GM21526 (cell line): ENCODE measurements around the gene ADAMTS10.
"Not testable (repeated sequence)": the region's sequence is repeated elsewhere in the genome, so short reads cannot be mapped to it uniquely, and the experiment has no call there.

Experiments
- ATAC-seq: cut with Tn5 transposase; IDR thresholded peaks from one replicate; pipeline ENCODE4 v1.9.1; 2021; ENCODE audit warnings: moderate library complexity; ENCODE audit not compliant: unreplicated experiment, low FRiP score

Gene ADAMTS10

DNA sequence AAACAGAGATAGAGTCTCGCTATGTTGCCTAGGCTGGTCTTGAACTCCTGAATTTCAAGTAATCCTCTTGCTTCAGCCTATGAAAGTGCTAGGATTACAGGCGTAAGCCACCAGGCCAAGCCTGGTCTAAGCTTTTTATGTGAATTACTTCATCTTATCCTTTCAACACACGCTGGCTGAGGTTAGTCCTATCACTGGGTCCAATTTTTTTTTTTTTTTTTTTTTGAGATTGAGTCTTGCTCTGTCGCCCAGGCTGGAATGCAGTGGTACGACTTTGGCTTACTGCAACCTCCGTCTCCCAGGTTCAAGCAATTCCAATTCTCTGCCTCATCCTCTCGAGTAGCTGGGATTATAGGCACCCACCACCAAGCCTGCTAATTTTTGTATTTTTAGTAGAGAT, 43.7 kb downstream of the ADAMTS10 start:
- no peak for ATAC-seq

DNA sequence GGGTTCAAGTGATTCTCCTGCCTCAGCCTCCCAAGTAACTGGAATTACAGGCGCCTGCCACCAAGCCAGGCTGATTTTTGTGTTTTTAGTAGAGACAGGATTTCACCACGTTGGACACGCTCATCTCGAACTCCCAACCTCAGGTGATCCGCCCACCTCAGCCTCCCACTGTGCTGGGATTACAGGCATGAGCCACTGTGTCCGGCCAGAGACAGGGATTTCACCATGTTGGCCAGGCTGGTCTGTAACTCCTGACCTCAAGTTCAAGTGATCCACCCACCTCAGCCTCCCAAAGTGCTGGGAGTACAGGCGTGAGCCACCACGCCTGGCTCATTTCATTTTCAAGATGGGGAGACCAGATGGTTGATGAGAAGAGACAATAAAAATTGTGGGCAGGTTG, 45.6 kb downstream of the ADAMTS10 start:
- ATAC-seq, result not testable (repeated sequence)

DNA sequence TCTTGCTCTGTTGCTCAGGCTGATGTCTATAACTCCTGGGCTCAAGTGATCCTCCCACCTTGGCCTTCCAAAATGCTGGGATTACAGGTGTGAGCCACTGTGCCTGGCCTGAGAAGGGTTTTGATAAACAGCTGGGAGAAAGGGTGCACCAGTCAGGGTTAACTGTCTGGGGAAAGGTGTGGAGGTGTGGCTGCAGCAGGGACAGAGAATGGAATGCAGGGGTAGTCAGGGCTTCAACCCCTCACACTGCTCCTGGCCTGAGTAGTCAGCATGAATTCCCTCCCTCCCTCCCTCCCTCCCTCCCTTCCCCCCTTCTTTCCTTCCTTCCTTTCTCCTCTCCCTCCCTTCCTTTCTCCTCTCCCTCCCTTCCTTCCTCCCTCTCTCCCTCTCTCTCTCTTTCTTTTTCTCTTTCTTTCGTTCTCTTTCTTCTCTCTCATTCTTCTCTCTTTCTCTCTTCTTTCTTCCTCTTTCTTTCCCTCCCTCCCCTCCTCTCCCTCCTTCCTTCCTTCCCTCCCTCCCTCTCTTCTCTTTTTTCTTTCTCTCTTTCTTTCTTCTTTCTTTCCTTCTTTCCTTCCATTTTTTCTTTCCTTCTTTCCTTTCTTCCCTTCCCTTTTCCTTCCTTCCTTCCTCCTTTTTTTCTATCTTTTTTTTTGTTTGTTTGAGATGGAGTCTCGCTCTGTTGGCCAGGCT, 49.3 kb downstream of the ADAMTS10 start:
- no peak for ATAC-seq

DNA sequence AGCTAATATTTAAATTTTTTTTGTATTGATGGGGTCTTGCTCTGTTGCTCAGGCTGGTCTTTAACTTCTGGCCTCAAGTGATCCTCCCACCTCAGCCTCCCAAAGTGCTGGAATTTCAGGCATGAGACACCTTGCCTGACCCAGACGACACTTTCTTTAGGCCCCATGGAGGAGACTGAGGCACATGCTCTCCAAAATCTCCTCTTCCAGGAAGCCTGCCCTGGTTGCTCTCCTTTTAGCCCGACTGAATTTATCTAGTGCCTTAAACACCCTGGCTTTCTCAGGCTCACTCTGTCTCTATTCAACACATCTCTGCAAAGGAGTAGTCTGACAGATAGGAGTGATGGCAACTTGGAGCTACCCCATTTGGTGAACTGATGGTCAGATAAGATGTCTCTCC, 52.2 kb downstream of the ADAMTS10 start:
- ATAC-seq, result no peak

DNA sequence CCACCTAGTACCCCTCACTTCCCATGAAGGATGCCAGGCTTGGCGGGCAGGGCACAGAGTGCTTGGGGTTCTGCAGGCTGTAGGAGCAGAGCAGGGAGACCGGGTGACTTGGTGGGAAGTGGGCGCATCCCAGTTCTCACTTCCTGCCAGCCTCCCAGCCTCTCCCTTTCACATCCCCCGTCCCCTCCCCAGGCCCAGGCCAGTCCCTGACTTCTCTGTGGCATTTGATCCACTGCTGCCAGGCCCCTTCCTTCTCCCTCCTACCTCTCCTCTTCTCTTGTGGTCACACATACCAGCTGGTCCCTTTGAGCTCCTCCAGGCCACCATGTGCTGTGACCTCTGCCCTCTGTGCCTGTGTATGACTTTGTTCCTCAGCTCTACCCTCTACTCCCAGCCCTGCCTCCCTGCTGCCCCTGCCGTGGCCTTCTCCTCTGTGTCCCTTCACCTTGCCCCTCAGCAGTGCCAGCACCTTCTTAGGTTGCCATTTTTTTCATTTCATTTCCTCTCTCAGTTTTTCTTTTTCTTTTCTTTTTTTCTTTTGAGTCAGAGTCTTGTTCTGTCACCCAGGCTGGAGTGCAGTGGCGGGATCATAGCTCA, 52.8 kb downstream of the ADAMTS10 start:
- ATAC-seq, result no peak

DNA sequence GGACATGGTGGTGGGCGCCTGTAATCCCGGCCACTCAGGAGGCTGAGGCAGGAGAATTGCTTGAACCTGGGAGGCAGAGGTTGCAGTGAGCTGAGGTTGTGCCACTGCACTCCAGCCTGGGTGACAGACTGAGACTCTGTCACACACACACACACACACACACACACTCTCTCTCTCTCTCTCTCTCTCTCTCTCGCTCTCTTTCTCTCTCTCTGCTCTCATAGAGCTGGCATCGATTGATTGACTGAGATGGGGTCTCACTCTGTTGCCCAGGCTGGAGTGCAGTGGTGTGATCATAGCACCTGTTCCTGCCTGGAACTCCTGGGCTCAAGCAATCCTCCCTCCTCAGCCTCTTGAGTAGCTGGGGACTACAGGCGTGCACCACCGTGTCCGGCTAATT, 56.8 kb downstream of the ADAMTS10 start:
- ATAC-seq, result not testable (repeated sequence)

DNA sequence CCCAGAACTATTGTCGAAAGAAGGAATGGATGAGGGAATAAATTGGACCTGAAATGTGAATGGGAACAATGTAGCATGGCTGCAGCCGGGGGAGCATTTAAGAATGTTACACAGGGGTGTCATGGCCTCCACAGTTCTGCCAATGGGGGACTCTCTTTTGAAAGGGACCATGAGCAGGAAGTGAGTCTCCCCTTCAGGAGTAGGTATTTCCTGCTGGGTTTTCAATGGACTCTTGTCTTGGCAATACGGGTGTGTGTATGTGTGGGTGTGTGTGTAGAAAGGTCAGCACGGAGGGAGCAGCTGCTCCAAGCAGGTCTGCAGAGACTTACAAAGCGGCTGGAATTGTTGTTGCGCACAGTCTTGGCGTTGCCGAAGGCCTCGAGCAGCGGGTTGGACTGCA, 57.7 kb downstream of the ADAMTS10 start:
- no peak for ATAC-seq

DNA sequence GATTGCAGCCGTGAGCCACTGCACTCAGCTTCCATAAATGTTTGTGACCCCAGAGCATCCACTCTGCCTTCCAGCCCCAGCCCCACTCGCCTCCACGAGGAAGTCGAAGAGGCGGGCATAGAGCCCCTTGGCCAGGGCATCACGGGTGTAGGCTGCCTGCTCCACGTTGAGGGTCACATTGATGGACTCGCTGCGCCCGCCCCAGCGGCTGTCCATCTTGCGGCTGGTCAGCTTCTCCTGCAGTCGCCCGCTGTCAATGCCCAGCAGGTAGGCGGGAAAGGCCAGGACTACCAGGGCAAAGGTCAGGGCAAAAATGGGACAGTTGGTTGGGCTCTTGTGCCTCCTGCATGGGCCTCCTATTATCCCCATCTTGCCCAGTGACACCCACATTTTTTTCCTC, 60.4 kb downstream of the ADAMTS10 start:
- no peak for ATAC-seq

DNA sequence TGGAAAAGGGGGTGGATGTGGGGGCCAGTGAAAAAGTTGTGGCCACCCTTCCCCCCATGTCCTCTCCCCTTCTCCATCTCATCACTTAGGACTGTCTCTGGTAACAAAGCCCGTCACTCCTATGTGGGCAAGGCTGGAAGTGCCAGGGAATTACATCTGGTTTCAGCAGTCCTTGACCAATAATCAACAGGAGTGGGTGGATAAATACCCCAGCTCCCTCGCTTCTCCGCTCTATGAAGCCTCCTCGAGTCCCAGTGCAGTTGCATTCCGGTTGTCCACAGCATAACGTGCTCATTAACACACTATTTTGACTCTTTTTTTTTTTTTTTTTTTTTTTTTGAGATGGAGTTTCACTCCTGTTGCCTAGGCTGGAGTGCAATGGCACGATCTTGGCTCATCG, 64.8 kb downstream of the ADAMTS10 start:
- ATAC-seq, result no peak

DNA sequence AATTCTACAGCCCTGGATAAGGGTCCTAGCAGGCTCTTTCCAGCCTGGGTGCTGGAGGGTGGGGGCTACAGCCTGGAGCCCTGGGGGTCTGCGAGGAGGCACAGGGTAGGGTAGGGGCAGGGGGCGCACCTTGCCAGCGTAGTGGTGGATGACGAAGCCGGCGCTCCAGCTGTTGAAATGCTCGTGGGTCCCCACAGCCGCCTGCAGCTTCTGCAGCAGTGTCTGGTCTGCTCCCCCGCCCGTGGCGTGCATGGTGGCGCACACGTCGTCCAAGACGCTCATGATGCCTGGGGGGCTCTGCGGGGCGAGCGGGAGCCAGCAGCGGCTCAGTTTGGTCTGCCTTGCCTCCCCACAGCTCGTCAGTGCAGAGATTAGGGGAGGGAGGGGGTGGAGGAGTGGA, 66.3 kb downstream of the ADAMTS10 start:
- ATAC-seq, result no peak

DNA sequence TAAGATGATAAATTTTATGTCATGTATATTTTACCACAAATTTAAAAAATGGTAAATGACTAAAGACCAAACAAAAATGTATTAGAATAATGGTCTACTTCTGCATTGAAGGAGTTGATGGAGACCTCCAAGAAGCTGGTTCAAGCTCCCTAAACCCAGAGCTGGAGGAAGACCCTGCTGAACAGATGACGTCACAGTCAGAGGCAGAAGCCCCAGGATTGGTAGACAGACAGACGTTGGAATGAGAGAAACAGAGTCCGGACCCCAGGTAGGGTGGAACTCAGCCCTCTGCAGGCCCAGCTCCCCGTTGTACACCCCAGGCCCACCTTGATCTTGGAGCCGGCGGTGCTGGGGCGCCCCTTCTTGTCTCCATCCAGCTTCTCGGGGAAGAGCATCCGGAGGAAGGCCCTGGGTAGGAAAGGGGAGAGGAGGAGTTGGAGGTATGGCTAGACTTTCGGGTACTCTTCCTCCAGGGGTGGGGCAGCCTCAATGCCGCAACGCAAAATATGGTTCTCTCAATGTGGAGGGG, 70.8 kb downstream of the ADAMTS10 start:
- no peak for ATAC-seq

DNA sequence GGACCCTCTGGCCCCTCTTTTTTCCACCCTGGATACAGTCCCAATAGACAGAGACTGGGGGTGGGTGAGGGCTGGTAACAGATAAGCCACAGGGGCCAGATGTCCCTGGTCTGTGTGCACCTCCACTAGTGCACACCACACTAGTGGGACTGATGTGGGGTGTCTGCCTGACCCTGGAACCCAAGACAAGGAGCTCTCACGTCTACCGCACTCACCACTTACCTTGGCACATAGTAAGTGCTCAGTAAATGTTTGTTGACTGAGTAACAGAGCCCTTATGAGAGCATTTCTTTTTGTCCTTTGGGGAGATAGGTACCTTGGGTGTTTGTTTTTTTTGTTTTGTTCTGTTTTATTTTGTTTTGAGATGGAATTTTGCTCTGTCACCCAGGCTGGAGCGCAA, 73.4 kb downstream of the ADAMTS10 start:
- no peak for ATAC-seq

DNA sequence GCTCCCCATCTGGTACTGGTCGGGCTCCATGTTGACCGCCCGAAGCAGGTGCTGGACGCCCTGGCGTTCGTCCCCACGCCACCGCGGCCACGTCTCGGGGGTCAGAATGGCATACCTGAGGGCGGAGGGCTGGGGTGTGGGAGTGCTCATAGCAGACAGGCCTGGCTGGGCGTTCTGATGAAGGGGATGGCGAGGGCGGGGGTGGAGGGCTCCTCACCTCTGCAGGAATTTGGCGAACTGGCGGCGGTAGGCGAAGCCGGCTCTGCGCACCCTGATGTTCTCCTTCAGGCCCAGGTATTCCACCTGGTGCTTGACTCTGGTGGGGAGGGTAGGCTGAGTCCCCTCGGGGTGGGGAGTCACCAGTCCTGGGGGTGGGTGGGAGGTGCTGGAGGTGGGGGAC, 74.2 kb downstream of the ADAMTS10 start:
- no peak for ATAC-seq

DNA sequence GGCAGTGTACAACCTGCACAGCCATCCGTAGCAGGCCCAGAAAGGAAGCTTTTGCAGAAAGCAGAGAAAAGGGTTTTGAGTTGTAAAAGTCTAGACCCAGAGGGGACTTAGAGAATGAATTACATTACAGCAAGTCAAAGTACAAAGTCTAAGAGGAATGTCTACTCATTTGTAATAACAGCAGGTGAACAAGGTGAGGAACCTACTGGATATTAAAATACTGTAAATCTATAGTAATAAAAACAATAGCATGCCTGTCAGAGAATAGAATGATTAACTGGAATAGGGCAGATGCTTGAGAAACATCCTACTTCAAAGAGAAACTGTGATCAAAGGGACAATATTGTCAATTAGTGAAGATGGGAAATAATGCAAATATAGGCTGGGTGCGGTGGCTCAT, 78.3 kb downstream of the ADAMTS10 start:
- ATAC-seq, result no peak

DNA sequence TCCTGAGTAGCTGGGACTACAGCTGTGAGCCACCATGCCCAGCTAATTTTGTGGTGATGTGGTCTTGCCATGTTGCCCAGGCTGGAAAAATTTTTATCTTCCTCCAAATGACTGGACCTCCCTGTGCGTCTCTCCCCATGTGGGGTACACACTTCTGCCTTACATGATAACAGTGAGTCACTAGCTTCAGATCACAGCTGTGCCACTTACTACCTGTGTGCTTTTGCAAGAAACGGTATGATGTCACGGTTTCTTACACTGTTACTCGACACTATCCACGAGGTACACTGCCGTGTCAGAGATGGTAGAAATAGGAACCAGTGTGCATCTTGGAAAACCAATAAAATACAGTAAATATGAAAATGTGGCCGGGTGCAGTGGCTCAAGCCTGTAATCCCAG, 79.0 kb downstream of the ADAMTS10 start:
- ATAC-seq, result no peak
